Breast epithelium (tissue), 4 donors: Measurements from ENCODE around the gene NUP210. TPM values are rescaled to one million over a fixed set of nuclear protein-coding genes. Genes with fewer than 3 reads are reported as not detected.

ENCODE experiments used
- DNase-seq, 2 donors: peaks; one replicate each; pipeline ENCODE4 v3.0.0-alpha.2; 2019; ENCODE audit warnings: low spot score in 2 of 2
- H3K27ac ChIP-seq, 2 donors: fragments of 200-600 bp; sonication (generic) in 1 of 2; one replicate each; pipeline ENCODE4 v1.5.1; 2016 to 2019; ENCODE audit warnings: mild to moderate bottlenecking in 1 of 2
- H3K27me3 ChIP-seq, 2 donors: fragments of 200-600 bp; sonication (generic) in 1 of 2; one replicate each; pipeline versions ENCODE4 v1.5.1 to v1.6.0; 2017 to 2019; ENCODE audit warnings: control low read depth in 1 of 2, mild to moderate bottlenecking in 1 of 2
- H3K36me3 ChIP-seq: fragments of 200-600 bp; one replicate; pipeline ENCODE4 v1.5.1; 2019
- H3K4me1 ChIP-seq, 2 donors: fragments of 200-600 bp; sonication (generic); one replicate each; pipeline ENCODE4 v1.5.1; 2016 to 2019; ENCODE audit warnings: control low read depth in 1 of 2
- H3K4me3 ChIP-seq, 3 donors: fragments of 200-600 bp; sonication (generic); 1 replicate in 2 of 3; 2 replicates in 1 of 3; pipeline ENCODE4 v1.5.1; 2016 to 2019; ENCODE audit warnings: mild to moderate bottlenecking in 3 of 3, moderate library complexity in 2 of 3
- H3K9me3 ChIP-seq, 2 donors: fragments of 200-600 bp; sonication (generic) in 1 of 2; one replicate each; pipeline ENCODE4 v1.5.1; 2016 to 2019; ENCODE audit warnings: control low read depth in 1 of 2
- CTCF ChIP-seq, 3 donors: fragments of 450-650 bp; IDR thresholded peaks; one replicate each; pipeline ENCODE4 v1.5.1; 2016 to 2017; ENCODE audit warnings: antibody characterized with exemption in 3 of 3, mild to moderate bottlenecking in 3 of 3, moderate library complexity in 3 of 3
- POLR2A ChIP-seq: fragments of 450-650 bp; IDR thresholded peaks from one replicate; pipeline ENCODE4 v1.6.1; 2016; ENCODE audit warnings: antibody characterized with exemption, mild to moderate bottlenecking, moderate library complexity
- POLR2AphosphoS5 ChIP-seq, 3 donors: sonication (generic); formaldehyde crosslinking; IDR thresholded peaks; one replicate each; pipeline ENCODE4 v1.6.1; 2017; ENCODE audit warnings: antibody characterized with exemption in 3 of 3
- intact Hi-C: fragments of 100-400 bp; cut with DNase I; formaldehyde crosslinking; loops from one replicate; pipeline ENCODE4 v1.15.1; 2023; ENCODE audit warnings: low total_unique reads
- total RNA-seq, 3 donors: library from RNA; depleted of rRNA; stranded (reverse); fragments of >200 nt; gene quantifications; one replicate each; pipeline ENCODE4 v1.1.0, GENCODE V29; 2016

Gene NUP210
- total RNA-seq, 3 donors from 2014 or later, result 2.2 to 15.2 (median 14.7) TPM

GRCh38 chr3:13377021-13377420 is 43.1 kb downstream of the NUP210 start:
- Histone ChIP-seq H3K36me3 (no peaks in the 10 kb centered on the region), H3K9me3 (no peaks in the 10 kb centered on the region), H3K27ac (no peak overlapping the region), H3K4me1 (no peaks in the 10 kb centered on the region), H3K27me3 (no peaks in the 10 kb centered on the region), H3K4me3 (no peak overlapping the region)
- TF ChIP-seq POLR2A, result no peak
- TF ChIP-seq CTCF (IDR thresholded peaks at IDR 0.05), result no peak
- no peak for TF ChIP-seq POLR2AphosphoS5 (IDR thresholded peaks at IDR 0.05)
- DNase-seq, result no peak
- intact Hi-C loops, result no loop called here

DNA sequence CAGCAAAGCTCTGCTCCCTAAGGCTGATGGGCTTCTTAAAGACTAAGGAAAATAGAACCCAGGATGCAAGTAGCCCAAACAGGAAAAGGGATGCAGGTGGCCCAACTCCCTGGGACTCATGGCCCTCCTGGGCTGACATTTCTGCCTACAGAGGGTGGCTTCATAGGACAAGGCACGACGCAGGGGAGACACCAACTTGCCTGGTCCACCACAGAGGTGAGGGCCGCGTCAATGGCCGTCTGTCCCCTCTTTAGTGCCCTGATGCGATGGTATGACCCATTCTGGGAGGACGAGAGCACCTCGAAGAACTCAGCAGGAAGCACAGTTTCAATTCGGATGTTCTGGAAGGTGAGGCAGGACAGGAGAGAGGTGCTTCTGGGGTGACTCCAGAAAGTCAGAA is 44.0 kb downstream of the NUP210 start:
- no peaks in the 10 kb centered on the region for H3K36me3 ChIP-seq
- DNase-seq, result no peak
- no peak overlapping the region for H3K4me3 ChIP-seq
- intact Hi-C loops, result no loop called here
- no peaks in the 10 kb centered on the region for H3K4me1 ChIP-seq
- TF ChIP-seq POLR2AphosphoS5 (IDR thresholded peaks at IDR 0.05) (no peak), CTCF (IDR thresholded peaks at IDR 0.05) (no peak), POLR2A (no peak)
- H3K27me3 ChIP-seq, result no peaks in the 10 kb centered on the region
- no peak overlapping the region for H3K27ac ChIP-seq
- H3K9me3 ChIP-seq, result no peaks in the 10 kb centered on the region

GRCh38 chr3:13375464-13375863 is 44.7 kb downstream of the NUP210 start:
- Histone ChIP-seq H3K36me3 (no peaks in the 10 kb centered on the region), H3K4me1 (no peaks in the 10 kb centered on the region)
- TF ChIP-seq CTCF (IDR thresholded peaks at IDR 0.05) (no peak), POLR2A (no peak), POLR2AphosphoS5 (IDR thresholded peaks at IDR 0.05) (no peak)

GRCh38 chr3:13373975-13374586 is 46.0 kb downstream of the NUP210 start:
- TF ChIP-seq POLR2A (no peak), POLR2AphosphoS5 (IDR thresholded peaks at IDR 0.05) (no peak), CTCF (IDR thresholded peaks at IDR 0.05) (no peak)
- no peaks in the 10 kb centered on the region for H3K27me3 ChIP-seq
- H3K27ac ChIP-seq, result no peak overlapping the region
- H3K9me3 ChIP-seq, result no peaks in the 10 kb centered on the region
- DNase-seq, result no peak
- no peak overlapping the region for H3K4me3 ChIP-seq
- no peaks in the 10 kb centered on the region for H3K4me1 ChIP-seq
- intact Hi-C loops, result loop anchor here (2.0 kb wide), 1 partner anchor 33 kb away; no protein-coding TSS in a partner anchor
- no peaks in the 10 kb centered on the region for H3K36me3 ChIP-seq

More at GRCh38 chr3:13375464-13375863, 44.7 kb downstream of the NUP210 start:
- DNase-seq, result no peak
- intact Hi-C loops, result no loop called here
- no peak overlapping the region for H3K27ac ChIP-seq
- H3K27me3 ChIP-seq, result no peaks in the 10 kb centered on the region
- H3K4me3 ChIP-seq, result no peak overlapping the region
- no peaks in the 10 kb centered on the region for H3K9me3 ChIP-seq

DNA sequence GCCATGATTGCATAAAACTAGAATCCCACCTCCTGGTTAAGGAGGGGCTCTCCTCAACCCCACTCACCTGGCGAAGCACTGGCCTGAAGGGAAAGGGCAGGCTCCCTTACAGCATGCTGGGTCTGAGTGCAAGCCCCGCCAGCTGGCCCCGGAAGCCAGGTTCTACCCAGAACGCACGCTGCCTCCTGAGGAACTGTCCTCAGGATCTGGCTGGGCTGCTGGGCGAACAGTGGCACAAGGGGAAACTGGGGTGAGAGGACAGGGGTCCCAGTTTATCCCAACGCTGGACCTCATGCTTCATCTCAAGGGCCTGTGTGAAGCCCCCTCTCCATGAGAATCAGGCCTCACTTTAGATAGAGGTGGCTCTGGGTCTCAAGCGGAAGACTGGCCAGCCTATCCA is 47.5 kb downstream of the NUP210 start:
- H3K4me3 ChIP-seq, result no peak overlapping the region
- DNase-seq, result no peak
- H3K9me3 ChIP-seq, result no peaks in the 10 kb centered on the region
- no peaks in the 10 kb centered on the region for H3K36me3 ChIP-seq
- H3K27ac ChIP-seq, result no peak overlapping the region
- TF ChIP-seq POLR2A (no peak), CTCF (IDR thresholded peaks at IDR 0.05) (no peak), POLR2AphosphoS5 (IDR thresholded peaks at IDR 0.05) (no peak)
- no peaks in the 10 kb centered on the region for H3K4me1 ChIP-seq
- H3K27me3 ChIP-seq, result no peaks in the 10 kb centered on the region
- intact Hi-C loops, result loop anchor here (2.0 kb wide), 1 partner anchor 34 kb away; no protein-coding TSS in a partner anchor
